PFSK-1 (cell line): ENCODE results near the gene CENPA.

Experiments
- POLR2AphosphoS5 ChIP-seq: IDR thresholded peaks from 2 replicates; pipeline ENCODE4 v1.6.1; 2012; ENCODE audit warnings: low read depth, mild to moderate bottlenecking, control low read depth, low read length, moderate library complexity
- REST ChIP-seq, 2 experiments: IDR thresholded peaks; 2 replicates each; pipeline versions ENCODE4 v1.6.1 to v1.8.0; 2011 to 2012; ENCODE audit warnings: low read depth in 2 of 2, low read length in 2 of 2, control low read depth in 1 of 2, inconsistent platforms in 1 of 2, mild to moderate bottlenecking in 1 of 2, moderate library complexity in 1 of 2; ENCODE audit not compliant: insufficient read depth in 1 of 2

- TF ChIP-seq REST (IDR thresholded peaks at IDR 0.05; ENCODE audit: insufficient read depth in 1 of 2, low read depth in 2 of 2, low read length in 2 of 2) = no peak
- TF ChIP-seq POLR2AphosphoS5 = no peak
Measured at GRCh38 chr2:26740346-26740745, 45.5 kb upstream of the CENPA start.
